ENCODE results near the gene BMPR2.

BMPR2 gene

DNA sequence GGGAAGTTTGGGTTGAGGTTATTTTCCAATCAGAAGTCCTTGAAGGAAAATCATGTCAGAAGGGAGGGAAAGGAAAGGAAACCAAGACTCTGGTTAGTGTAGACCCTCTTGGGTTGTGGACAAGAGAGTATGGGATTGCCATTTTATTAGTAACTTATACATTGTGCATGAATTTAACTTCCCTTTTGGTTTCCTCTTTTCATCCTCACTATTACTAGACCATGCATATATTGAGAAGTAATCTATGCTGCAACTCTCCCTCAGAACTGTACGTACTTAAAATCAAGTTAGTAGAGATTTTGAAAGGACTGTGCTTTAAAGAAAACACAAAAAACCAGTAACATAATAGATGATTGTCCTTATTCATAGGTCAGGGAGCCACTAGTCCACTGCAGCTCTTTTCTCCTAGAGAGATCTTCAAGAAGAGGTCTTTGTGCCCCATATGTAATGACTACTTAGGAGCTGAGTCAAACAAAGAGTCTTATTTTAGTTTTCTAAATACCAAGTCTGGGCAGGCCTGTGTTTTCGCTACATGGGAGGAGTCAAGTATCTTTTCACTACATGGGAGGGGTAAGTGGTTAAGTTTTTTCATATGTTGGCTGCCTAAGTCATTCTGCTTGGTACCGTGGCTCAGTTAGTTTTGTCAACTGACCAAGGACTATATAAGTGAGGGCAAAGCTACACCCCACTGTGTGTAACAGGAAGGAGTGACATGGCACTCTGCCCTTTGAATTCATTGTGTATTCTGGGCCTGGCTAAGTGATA is 233.4 kb downstream of the BMPR2 start:
- DNase-seq = no peak

DNA sequence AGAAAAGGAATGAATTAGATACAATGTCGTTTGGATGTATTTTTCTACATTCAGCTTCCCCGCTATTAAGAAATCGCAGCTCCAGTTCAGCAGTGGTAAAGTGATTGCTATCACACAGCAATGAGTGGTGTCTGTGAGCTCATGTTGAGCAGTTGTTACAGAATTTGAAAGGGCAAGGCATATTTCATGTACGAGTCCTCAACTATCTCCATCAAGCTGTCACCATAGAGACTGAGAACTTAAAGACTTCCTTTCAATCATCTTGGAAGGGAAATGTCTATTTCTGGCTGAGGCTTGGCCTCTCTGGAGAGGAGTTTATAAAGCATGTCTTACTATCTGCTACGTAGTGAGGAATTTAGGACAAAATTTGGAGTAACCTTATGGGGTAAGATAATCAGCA is 234.3 kb downstream of the BMPR2 start:
- DNase-seq = no peak

DNA sequence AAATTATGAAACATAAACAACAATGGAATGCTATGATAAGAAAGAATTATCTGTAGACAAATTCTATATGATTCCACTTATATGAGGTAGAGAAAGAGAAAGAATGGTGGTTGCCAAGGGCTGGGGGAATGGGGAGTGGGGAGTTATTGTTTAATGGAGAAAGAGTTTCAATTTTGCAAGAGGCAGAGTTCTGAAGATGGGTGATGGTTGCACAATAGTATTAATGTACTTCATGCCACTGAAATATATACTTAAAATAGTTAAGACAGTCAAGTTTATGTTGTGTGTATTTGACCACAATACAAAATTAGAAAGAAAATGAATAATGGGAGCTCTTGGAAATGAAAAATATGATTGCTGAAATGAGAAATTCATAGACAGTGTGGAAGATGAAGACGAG is 236.0 kb downstream of the BMPR2 start:
- no peak for DNase-seq

DNA sequence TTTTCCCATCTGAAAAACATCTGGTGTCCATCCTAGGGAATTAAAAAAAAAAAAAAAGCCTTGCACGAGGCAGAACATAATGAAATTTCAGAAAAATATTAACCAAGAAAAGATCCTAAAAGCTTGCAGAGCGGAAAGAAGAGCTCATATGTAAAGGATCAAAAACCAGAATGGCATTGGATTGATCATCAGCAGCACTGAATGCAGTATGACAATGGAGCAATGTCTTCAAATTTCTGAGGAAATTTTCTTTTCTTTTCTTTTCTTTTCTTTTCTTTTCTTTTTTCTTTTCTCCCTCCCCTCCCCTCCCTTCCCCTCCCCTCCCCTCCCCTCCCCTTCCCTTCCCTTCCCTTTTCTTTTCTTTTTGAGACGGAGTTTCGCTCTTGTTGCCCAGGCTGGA is 237.4 kb downstream of the BMPR2 start:
- DNase-seq = no peak
